Posterior cingulate gyrus (tissue), 11 donors: ENCODE measurements around the gene SRGAP1.
A peak's percentile ranks its signal among the peaks of the same experiment; 100 is the strongest.

Source experiments
- DNase-seq, 10 donors: peaks; one replicate each; pipeline versions ENCODE4 v3.0.0 to v3.0.0-alpha.2; 2020 to 2021; ENCODE audit warnings: mixed read lengths in 3 of 10
- intact Hi-C: fragments of 100-400 bp; cut with DNase I; formaldehyde crosslinking; loops from one replicate; pipeline ENCODE4 v1.15.1; 2023

Gene SRGAP1

DNA sequence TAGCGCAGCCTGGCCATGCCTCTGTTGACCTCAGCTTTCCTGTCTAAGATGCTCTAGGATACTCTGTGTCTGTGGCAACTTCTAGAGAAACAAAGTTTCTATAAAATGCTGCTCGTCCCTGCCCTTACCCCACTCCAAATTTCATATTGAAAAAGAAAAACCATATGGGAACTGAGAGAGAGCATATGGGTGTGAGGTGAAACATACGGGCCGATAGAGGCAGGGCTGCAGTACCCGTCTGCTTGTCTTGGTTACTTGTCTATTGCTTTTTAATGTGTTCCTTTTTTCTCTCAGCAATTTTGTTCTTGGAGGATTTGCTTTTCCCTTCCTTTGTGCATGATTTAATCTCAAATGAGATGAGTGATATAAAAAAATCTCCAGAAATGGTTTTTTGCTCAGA is 113.0 kb downstream of the SRGAP1 start:
- DNase-seq = no peak
- intact Hi-C loops = no loop called here

DNA sequence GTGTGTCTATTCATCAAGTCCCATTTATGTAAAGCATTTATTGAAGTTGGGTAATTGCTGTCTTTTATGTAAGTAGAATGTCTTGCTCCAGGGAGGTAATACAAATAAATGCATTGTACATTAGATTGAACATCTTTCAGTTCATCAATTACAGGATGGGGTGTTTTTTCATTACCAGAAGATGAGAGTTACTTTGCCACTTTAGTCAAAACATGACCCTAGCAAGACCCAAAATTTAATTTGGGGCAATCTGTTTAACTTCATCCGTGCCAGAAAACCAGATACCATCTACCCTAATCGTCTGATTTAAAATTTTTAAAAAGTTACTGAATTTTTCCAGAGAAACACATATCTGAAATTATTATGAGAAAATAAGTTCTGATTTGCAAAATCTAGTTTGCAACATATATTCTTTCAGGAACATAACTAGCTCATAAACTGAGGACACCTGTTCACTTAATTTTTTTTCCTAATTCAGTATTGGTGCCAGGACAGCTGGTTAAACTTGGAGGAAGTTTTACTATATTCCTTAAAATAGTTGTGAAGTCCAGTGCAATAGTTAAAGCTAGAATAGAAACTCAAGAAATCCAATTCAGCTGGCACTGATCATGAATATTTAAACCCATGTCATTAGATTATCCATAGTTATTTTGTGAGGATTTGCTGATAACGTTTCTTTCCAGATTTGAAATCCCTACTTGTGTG is 114.5 kb downstream of the SRGAP1 start:
- intact Hi-C loops = no loop called here

GRCh38 chr12:63961048-63961447 is 116.5 kb downstream of the SRGAP1 start:
- no peak for DNase-seq
- intact Hi-C loops = no loop called here

More for the DNA sequence above, 114.5 kb downstream of the SRGAP1 start:
- no peak for DNase-seq

DNA sequence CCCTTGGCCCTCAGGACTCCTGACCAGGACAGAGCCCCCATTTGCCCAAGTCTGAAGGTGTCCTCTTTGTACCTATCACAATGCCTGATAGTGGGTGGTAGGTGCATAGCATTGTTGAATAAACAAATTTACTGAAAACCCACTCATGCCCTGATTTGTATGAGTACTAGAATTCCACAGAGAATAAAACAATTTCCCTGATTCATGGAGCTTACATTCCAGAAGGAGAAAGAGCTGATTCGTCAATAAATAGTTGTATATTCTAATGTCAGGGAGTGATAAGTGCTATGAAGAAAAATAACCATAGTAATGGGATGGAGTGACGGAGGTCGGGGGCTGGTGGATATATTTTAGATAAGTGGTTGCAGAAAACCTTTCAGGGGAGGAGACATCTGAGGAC is 117.0 kb downstream of the SRGAP1 start:
- intact Hi-C loops = no loop called here
- DNase-seq = no peak

DNA sequence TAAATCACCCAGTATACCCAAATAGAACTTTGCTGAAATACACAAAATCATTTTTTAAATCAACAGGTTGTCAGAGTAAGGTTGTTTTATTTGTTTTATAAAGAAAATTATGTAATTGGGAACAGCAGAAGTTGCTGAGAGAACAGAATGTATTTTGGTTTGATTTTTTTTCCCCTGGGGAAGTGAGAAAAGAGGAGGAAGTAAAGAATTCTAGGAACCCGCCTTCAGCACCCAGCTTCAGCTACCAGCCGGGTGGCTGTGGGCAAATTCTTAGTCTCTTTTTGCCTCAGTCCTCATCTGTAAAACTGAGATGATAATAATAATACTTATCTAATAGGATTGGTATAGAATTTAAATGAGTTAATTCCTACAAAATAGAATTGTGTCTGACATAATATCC is 119.4 kb downstream of the SRGAP1 start:
- no peak for DNase-seq
- intact Hi-C loops = no loop called here

GRCh38 chr12:63964301-63964700 is 119.8 kb downstream of the SRGAP1 start:
- no peak for DNase-seq
- intact Hi-C loops = no loop called here

- intact Hi-C loops = no loop called here
Observed at GRCh38 chr12:63965936-63966605, 121.6 kb downstream of the SRGAP1 start.

GRCh38 chr12:63966606-63966975 is 122.1 kb downstream of the SRGAP1 start:
- intact Hi-C loops = no loop called here
- no peak for DNase-seq

More at GRCh38 chr12:63965936-63966605, 121.6 kb downstream of the SRGAP1 start:
- no peak for DNase-seq

GRCh38 chr12:63967358-63968145 is 123.1 kb downstream of the SRGAP1 start:
- intact Hi-C loops = no loop called here

GRCh38 chr12:63968673-63969072 is 124.2 kb downstream of the SRGAP1 start:
- intact Hi-C loops = no loop called here
- DNase-seq = peak; percentile 42 to 92 (median 64)

More at GRCh38 chr12:63967358-63968145, 123.1 kb downstream of the SRGAP1 start:
- DNase-seq = no peak

GRCh38 chr12:63976902-63977395 is 132.4 kb downstream of the SRGAP1 start:
- intact Hi-C loops = no loop called here
- DNase-seq = no peak

DNA sequence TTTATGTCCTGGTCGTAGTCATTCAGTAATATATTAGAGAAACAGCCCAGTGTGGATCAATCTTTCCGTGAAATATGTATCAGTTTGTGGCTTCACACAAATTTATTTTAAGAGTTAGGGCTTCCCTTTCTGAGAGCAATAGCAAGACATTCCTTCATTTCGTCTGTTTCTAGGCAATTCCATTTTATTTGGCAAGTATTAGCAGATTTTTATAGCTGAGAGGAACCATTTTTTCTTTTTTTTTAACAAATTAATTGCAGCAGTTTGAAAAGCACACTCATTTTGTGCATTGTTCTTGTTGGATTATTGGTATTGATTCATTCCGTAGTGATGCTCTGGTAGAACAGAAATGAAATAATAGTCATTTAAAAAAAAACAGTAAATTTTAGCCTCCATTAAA is 132.9 kb downstream of the SRGAP1 start:
- DNase-seq = no peak
- intact Hi-C loops = no loop called here

- DNase-seq = no peak
- intact Hi-C loops = no loop called here
Observed at GRCh38 chr12:63978519-63978918, 134.0 kb downstream of the SRGAP1 start.

- intact Hi-C loops = no loop called here
- no peak for DNase-seq
Observed at GRCh38 chr12:63980211-63980610, 135.7 kb downstream of the SRGAP1 start.

- DNase-seq = no peak
- intact Hi-C loops = no loop called here
Observed at GRCh38 chr12:63981343-63981742, 136.8 kb downstream of the SRGAP1 start.

DNA sequence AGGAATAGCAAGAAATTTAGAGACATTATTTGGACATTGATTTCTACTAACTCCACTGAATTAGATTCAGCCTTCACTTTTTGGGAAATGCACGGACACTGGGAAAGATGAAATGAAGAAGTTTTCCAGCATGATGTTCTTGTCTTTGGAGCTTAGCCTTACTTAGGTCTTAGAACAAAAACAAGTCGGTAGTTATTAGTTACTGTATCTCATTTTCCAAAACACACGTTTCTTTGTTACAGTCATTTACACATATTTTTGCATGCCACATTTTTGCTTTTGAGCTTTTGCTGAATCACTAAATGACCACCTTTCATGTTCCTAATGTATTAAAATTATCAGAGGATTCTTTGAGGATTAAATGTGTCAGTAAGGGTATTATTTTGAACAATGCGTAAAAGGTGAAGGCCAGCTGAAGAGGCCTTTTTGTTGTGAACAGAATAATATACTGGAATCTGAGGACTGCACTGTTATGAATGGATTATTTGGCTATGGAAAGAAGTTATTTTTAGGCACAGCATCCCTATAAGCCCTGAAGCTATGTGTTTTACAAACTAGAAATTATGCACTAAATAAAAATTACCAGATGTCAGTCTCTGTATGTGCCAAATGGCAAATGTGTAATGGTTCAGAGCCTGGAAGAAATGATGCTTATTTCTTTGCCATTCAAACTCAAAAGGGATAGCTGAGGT is 138.2 kb downstream of the SRGAP1 start:
- DNase-seq = no peak
- intact Hi-C loops = no loop called here

GRCh38 chr12:63985456-63985855 is 141.0 kb downstream of the SRGAP1 start:
- no peak for DNase-seq
- intact Hi-C loops = no loop called here

- intact Hi-C loops = no loop called here
- no peak for DNase-seq
Observed at GRCh38 chr12:63985945-63986344, 141.4 kb downstream of the SRGAP1 start.

DNA sequence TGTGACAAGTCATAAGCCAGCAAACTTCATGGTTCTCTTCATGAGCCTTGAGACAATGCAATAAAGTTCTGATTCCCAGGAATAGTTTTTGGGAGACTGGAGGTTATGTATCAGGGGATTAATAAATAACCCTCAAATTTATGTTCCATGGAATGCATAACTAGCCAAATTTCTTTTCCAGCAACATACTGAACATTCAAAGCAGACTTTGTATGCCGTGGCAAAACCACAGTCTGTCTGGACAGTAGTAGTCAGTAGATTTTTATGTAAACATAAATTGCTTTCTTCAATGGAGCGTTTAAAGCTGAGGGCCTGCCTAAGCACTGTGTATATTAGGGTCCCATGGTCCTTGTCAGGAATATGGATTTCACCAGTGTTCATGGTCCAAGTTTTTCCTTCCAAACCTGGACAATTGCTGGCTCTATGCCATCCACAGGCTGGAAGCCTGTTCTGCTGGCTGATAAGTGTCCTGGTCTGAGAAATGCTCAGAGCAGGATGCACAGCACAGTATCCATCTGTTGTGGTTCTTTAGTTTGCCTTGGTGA is 144.9 kb downstream of the SRGAP1 start:
- DNase-seq = peak in 1 of 10 donors; percentile 21
- intact Hi-C loops = no loop called here

DNA sequence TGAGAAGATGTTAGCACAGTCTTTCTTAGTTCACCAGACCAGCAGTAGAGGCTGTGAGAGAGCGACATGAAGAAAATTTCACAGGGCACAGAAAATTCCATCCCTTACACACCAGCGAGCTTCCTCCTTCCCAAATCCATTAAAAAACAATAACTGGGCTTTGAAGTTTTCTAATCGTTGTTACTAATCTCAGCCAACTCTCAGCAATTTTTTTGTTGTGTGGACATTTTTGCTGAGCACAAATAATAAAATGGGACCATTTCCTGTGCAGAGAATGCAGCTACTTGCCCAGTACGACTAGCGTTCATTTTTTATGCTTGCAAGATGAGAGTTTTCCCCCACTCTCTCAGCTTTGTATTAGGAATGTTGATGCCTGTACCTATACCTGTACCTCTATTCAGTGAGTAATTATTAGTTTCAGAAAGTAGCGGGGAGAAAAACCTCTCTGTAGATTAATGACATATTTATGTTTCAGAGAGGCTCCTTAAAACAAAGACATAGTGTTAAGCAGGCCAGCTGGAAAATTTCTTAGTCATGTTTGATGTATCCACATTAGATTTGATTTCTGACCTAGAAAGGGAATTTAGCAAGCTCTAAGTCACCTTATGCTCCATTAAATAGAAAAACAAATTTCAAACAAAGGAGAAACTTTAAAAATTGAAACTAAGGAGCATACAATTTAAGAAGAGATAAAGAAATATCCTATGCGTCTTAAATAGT is 146.5 kb downstream of the SRGAP1 start:
- intact Hi-C loops = no loop called here
- no peak for DNase-seq
